Thyroid gland (tissue), 4 donors: Measurements from ENCODE around the gene PROM1.

Experiments used
- POLR2A ChIP-seq, 2 donors: fragments of 450-650 bp; IDR thresholded peaks; one replicate each; pipeline ENCODE4 v1.6.1; 2017; ENCODE audit warnings: antibody characterized with exemption in 2 of 2, mild to moderate bottlenecking in 2 of 2, moderate library complexity in 1 of 2
- TF ChIP-seq, protein P1 (sequence below), 6 experiments: fragments of 200-600 bp in 3 of 6; fragments of 450-650 bp in 3 of 6; sonication (generic) in 3 of 6; IDR thresholded peaks; one replicate each; pipeline ENCODE4 v1.5.1; 2016 to 2019; ENCODE audit warnings: antibody characterized with exemption in 6 of 6, mild to moderate bottlenecking in 2 of 6, inconsistent platforms in 1 of 6, moderate library complexity in 1 of 6

DNA sequence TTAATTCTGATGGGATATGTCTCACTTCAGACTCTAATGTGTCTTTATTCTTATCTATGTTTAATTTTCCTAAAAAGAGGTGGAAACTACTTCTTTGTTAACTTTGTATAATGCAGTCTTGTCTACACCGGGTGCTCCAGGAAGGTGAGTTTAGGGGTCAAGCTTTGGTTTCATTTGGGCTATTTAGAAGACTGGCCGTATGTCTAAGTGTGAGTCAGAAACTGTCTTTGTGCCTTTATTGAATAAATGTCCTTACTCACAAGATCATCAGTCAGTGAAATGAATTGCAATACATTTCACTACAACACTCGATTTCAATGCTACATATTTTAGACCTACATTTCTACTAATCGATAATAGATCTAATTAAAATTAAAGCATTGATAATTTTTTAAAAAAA is 56.2 kb downstream of the PROM1 start:
- TF ChIP-seq POLR2A (IDR thresholded peaks at IDR 0.05), result no peak
- TF ChIP-seq, protein P1, sequence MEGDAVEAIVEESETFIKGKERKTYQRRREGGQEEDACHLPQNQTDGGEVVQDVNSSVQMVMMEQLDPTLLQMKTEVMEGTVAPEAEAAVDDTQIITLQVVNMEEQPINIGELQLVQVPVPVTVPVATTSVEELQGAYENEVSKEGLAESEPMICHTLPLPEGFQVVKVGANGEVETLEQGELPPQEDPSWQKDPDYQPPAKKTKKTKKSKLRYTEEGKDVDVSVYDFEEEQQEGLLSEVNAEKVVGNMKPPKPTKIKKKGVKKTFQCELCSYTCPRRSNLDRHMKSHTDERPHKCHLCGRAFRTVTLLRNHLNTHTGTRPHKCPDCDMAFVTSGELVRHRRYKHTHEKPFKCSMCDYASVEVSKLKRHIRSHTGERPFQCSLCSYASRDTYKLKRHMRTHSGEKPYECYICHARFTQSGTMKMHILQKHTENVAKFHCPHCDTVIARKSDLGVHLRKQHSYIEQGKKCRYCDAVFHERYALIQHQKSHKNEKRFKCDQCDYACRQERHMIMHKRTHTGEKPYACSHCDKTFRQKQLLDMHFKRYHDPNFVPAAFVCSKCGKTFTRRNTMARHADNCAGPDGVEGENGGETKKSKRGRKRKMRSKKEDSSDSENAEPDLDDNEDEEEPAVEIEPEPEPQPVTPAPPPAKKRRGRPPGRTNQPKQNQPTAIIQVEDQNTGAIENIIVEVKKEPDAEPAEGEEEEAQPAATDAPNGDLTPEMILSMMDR (IDR thresholded peaks at IDR 0.05), result no peak
